ENCODE data around the gene TPRA1.

Gene TPRA1

DNA sequence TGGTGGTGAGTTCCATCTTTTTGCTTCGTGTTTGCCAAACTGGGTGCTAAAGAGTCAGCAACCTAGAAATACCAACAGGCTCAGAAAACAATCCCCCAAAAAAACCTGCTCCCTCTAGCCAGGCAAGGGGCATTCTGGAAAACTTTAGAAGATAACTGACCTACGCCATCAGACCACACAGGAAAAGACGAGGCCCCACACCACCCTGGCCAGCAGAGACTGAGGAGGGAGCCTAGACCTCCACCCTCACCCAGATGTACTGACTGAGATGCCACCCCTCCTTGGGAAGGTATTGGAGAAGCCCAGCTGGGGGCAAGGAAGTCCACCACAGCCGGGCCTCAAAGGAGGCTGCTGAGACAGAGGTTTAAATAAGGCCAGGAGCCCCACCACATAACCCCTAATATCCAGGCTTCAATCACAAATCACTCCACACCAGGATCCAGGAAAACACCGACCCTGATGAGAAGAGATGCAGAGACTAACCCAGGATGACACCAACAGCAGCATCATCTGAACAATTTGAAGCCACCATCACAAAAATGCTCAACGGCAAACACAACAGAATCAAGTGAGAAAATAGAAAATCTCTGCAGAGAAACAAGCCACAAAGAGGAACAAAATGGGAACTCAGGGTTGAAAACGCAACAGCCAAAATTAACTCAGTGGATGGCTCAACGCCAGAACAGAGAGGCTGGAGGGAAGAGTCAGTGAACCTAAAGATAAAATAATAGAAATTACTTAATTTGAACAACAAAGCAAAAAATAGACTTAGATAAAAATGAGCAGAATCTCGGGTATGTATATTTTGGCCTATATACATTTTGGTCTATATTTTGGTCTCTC, 61.0 kb downstream of the TPRA1 start:
- TF ChIP-seq, protein P1, sequence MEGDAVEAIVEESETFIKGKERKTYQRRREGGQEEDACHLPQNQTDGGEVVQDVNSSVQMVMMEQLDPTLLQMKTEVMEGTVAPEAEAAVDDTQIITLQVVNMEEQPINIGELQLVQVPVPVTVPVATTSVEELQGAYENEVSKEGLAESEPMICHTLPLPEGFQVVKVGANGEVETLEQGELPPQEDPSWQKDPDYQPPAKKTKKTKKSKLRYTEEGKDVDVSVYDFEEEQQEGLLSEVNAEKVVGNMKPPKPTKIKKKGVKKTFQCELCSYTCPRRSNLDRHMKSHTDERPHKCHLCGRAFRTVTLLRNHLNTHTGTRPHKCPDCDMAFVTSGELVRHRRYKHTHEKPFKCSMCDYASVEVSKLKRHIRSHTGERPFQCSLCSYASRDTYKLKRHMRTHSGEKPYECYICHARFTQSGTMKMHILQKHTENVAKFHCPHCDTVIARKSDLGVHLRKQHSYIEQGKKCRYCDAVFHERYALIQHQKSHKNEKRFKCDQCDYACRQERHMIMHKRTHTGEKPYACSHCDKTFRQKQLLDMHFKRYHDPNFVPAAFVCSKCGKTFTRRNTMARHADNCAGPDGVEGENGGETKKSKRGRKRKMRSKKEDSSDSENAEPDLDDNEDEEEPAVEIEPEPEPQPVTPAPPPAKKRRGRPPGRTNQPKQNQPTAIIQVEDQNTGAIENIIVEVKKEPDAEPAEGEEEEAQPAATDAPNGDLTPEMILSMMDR (IDR thresholded peaks at IDR 0.05) = no peak
- no peak overlapping the region for H3K4me3 ChIP-seq (ENCODE audit: low read depth, low read length)
- H2AFZ ChIP-seq = no peak overlapping the region
- H3K27ac ChIP-seq = no peak overlapping the region
- no peak overlapping the region for H3K4me2 ChIP-seq (ENCODE audit: low read length)
- H3K9ac ChIP-seq = no peak overlapping the region
- H3K4me1 ChIP-seq = no peaks in the 10 kb centered on the region
- no peaks in the 10 kb centered on the region for H3K27me3 ChIP-seq (ENCODE audit: control insufficient read depth, insufficient read depth, low read length)
- no peaks in the 10 kb centered on the region for H3K9me3 ChIP-seq (ENCODE audit: control insufficient read depth, low read length)
- H3K36me3 ChIP-seq (ENCODE audit: control insufficient read depth, insufficient read depth, low read length) = no peaks in the 10 kb centered on the region
- no peaks in the 10 kb centered on the region for H3K79me2 ChIP-seq

DNA sequence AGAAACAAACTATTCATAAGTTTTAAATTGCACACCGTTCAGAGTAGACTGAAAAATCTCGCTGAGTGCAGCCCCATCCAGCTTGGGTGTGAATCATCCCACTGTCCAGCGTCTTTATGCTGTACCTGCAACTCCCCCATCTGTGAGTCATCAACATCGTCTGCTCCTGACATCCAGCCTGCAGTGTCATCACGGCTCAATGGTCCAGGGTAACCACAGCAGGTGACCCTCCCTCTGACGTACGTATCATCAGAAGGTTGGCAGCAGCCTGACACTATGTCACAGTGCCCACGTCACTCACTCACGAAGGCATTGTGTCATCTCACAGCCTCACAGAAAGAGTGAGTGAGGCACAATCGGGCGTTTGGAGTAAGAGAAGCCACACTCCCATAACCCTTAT, 65.2 kb downstream of the TPRA1 start:
- H3K4me2 ChIP-seq (ENCODE audit: low read length) = no peak overlapping the region
- no peaks in the 10 kb centered on the region for H3K9me3 ChIP-seq (ENCODE audit: control insufficient read depth, low read length)
- H3K36me3 ChIP-seq (ENCODE audit: control insufficient read depth, insufficient read depth, low read length) = no peaks in the 10 kb centered on the region
- no peaks in the 10 kb centered on the region for H3K4me1 ChIP-seq
- H2AFZ ChIP-seq = no peak overlapping the region
- no peaks in the 10 kb centered on the region for H3K27me3 ChIP-seq (ENCODE audit: control insufficient read depth, insufficient read depth, low read length)
- no peaks in the 10 kb centered on the region for H3K79me2 ChIP-seq
- TF ChIP-seq, protein P1 (IDR thresholded peaks at IDR 0.05) = no peak
- H3K9ac ChIP-seq = no peak overlapping the region
- H3K4me3 ChIP-seq (ENCODE audit: low read depth, low read length) = no peak overlapping the region
- H3K27ac ChIP-seq = no peak overlapping the region

DNA sequence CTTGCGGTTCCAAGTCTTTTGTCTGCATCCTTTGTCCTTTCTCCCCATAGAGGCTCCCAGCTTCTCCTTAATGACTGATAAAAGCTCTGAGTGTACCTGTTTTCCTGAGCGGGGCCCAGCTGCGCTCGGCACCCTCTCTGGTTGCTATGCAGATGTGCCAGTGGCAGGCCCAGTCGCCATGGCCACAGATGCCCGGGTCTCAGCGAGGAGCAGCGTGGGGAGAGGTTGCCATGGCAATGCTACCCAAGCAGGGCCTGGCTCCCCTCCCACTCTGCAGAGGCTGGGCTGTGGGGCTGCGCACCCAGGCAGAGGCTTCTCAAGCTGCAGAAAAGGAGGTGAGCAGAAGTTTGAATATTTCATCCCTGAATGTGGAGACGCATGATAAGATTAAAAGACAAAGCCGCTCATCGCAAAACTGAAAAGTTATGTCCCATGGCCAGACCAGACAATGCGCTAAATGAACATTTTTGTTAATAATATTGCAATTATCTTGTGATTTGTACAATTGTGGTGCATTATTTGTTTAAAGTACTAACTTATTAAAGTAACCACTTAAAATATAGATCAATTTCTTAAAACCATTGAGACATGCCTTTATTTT, 66.1 kb downstream of the TPRA1 start:
- no peaks in the 10 kb centered on the region for H3K27me3 ChIP-seq (ENCODE audit: control insufficient read depth, insufficient read depth, low read length)

More for the DNA sequence above, 66.1 kb downstream of the TPRA1 start:
- H3K9ac ChIP-seq = no peak overlapping the region
- H3K9me3 ChIP-seq (ENCODE audit: control insufficient read depth, low read length) = no peaks in the 10 kb centered on the region
- H3K27ac ChIP-seq = no peak overlapping the region
- H2AFZ ChIP-seq = no peak overlapping the region
- no peaks in the 10 kb centered on the region for H3K79me2 ChIP-seq
- H3K36me3 ChIP-seq (ENCODE audit: control insufficient read depth, insufficient read depth, low read length) = no peaks in the 10 kb centered on the region
- no peak overlapping the region for H3K4me2 ChIP-seq (ENCODE audit: low read length)
- H3K4me1 ChIP-seq = no peaks in the 10 kb centered on the region
- TF ChIP-seq, protein P1 (IDR thresholded peaks at IDR 0.05) = no peak
- H3K4me3 ChIP-seq (ENCODE audit: low read depth, low read length) = no peak overlapping the region
